ENCODE data around the gene UBAC1. TPM values are rescaled to one million over a fixed set of nuclear protein-coding genes. Genes with fewer than 3 reads are reported as not detected.

UBAC1 gene
- total RNA-seq, 1 experiment from 2014 or later: 54.8 TPM

- DNase-seq (ENCODE audit: low read depth, low spot score) (no peak), ATAC-seq (no peak)
- no peak for TF ChIP-seq TCF7L2 (IDR thresholded peaks at IDR 0.05; ENCODE audit: borderline replicate concordance, extremely low read depth, insufficient read depth, insufficient read length)
- no peak for TF ChIP-seq ZNF274 (IDR thresholded peaks at IDR 0.05; ENCODE audit: low read depth, low read length)
- no peak for TF ChIP-seq MAX (IDR thresholded peaks at IDR 0.05)
- no peak for TF ChIP-seq POLR2AphosphoS5 (IDR thresholded peaks at IDR 0.05; ENCODE audit: low read depth, low read length)
- no peak for TF ChIP-seq EGR1 (IDR thresholded peaks at IDR 0.05; ENCODE audit: low read depth)
- TF ChIP-seq REST (IDR thresholded peaks at IDR 0.05; ENCODE audit: low read depth): no peak
- no peak for TF ChIP-seq CTCF (IDR thresholded peaks at IDR 0.05 in 2 of 3, conservative IDR thresholded peaks at IDR 0.05 in 1 of 3; ENCODE audit: borderline replicate concordance in 1 of 3, insufficient read depth in 1 of 3, low read depth in 2 of 3, low read length in 2 of 3)
- TF ChIP-seq JUND (IDR thresholded peaks at IDR 0.05): no peak
- TF ChIP-seq YY1 (IDR thresholded peaks at IDR 0.05; ENCODE audit: extremely low read depth, insufficient replicate concordance, low read depth, low read length): no peak
- no peak for TF ChIP-seq CBX3 (IDR thresholded peaks at IDR 0.05; ENCODE audit: low read depth)
- no peak for TF ChIP-seq ZFX (IDR thresholded peaks at IDR 0.05)
- TF ChIP-seq EZH2 (IDR thresholded peaks at IDR 0.05): no peak
- no peak for TF ChIP-seq ATF3 (IDR thresholded peaks at IDR 0.05)
- TF ChIP-seq SIN3A (IDR thresholded peaks at IDR 0.05; ENCODE audit: low read depth): no peak
- TF ChIP-seq RAD21 (IDR thresholded peaks at IDR 0.05; ENCODE audit: low read depth): no peak
- no peak for TF ChIP-seq CEBPB (IDR thresholded peaks at IDR 0.05; ENCODE audit: low read depth)
- Histone ChIP-seq H3K27ac (ENCODE audit: low read depth, low read length) (no peak overlapping the region), H4K20me1 (ENCODE audit: insufficient read depth) (peaks cover 9% of the 10 kb centered on the region; the same call in 1 of the 2 replicates), H3K9ac (ENCODE audit: low read length) (no peak overlapping the region), H3K36me3 (ENCODE audit: control insufficient read depth in 1 of 2, insufficient read depth in 2 of 2, low read length in 2 of 2) (peaks cover 0 to 13% of the 10 kb centered on the region in 2 experiments; a peak in 1 of 4 replicates), H3K9me2 (ENCODE audit: insufficient read depth) (no peaks in the 10 kb centered on the region), H3K27me3 (ENCODE audit: insufficient read depth, low read length) (no peaks in the 10 kb centered on the region), H3K4me1 (ENCODE audit: control insufficient read depth in 1 of 2, insufficient read depth in 2 of 2, low read length in 2 of 2) (peaks cover 21 to 33% of the 10 kb centered on the region in 2 experiments), H2AFZ (ENCODE audit: low read depth, low read length, poor library complexity, severe bottlenecking) (no peak overlapping the region), H3K79me2 (ENCODE audit: insufficient read depth, low read length) (peaks cover 98% of the 10 kb centered on the region), H3K4me2 (ENCODE audit: low read length) (no peak overlapping the region), H3K9me3 (ENCODE audit: control insufficient read depth in 1 of 2, insufficient read depth in 1 of 2, low read depth in 1 of 2, low read length in 2 of 2) (peaks cover 0 to 6% of the 10 kb centered on the region in 2 experiments; a peak in 1 of 4 replicates), H3K4me3 (replicated peaks in 1 of 2; ENCODE audit: low read depth in 1 of 2, low read length in 2 of 2) (no peak overlapping the region)
- BruUV-seq (replicated peaks): no TSS peak
- ChIA-PET RAD21 (ENCODE audit: low non-redundant PET in 1 of 2, low total read pairs in 2 of 2, uncharacterized antibody in 2 of 2, unreplicated experiment in 2 of 2) (no interaction called here), POLR2A (no interaction called here), CTCF (no interaction called here)
- intact Hi-C loops (cut with micrococcal nuclease): no loop called here
Observed at GRCh38 chr9:135901826-135902225, 59.3 kb downstream of the UBAC1 start.
